ENCODE measurements around the gene CD247. TPM values are rescaled to one million over a fixed set of nuclear protein-coding genes. Genes with fewer than 3 reads are reported as not detected.

Gene CD247
- total RNA-seq, 4 donors from 2014 or later: 2.0 to 4.7 (median 2.6) TPM

GRCh38 chr1:167548059-167548932, 30.0 kb upstream of the CD247 start:
- TF ChIP-seq CTCF (IDR thresholded peaks at IDR 0.05): no peak
- ATAC-seq (ENCODE audit: low FRiP score) (no peak), DNase-seq (ENCODE audit: low spot score) (no peak)

- no peak for DNase-seq (ENCODE audit: low spot score)
- ATAC-seq (ENCODE audit: low FRiP score): no peak
- no peak for TF ChIP-seq CTCF (IDR thresholded peaks at IDR 0.05)
Observed at GRCh38 chr1:167546935-167547334, 28.6 kb upstream of the CD247 start.

- no peak for TF ChIP-seq CTCF (IDR thresholded peaks at IDR 0.05)
- no peak for ATAC-seq (ENCODE audit: low FRiP score)
Observed at GRCh38 chr1:167545349-167545748, 27.0 kb upstream of the CD247 start.

GRCh38 chr1:167544447-167545093, 26.2 kb upstream of the CD247 start:
- no peak for TF ChIP-seq CTCF (IDR thresholded peaks at IDR 0.05)
- DNase-seq (ENCODE audit: low spot score) (no peak), ATAC-seq (ENCODE audit: low FRiP score) (no peak)

More at GRCh38 chr1:167545349-167545748, 27.0 kb upstream of the CD247 start:
- DNase-seq (ENCODE audit: low spot score): no peak

- ATAC-seq (ENCODE audit: low FRiP score) (no peak), DNase-seq (ENCODE audit: low spot score) (no peak)
- TF ChIP-seq CTCF (IDR thresholded peaks at IDR 0.05): no peak
Observed at GRCh38 chr1:167543199-167543990, 25.1 kb upstream of the CD247 start.

GRCh38 chr1:167542109-167543032, 24.0 kb upstream of the CD247 start:
- no peak for TF ChIP-seq CTCF (IDR thresholded peaks at IDR 0.05)
- ATAC-seq (ENCODE audit: low FRiP score): no peak
- DNase-seq (ENCODE audit: low spot score): no peak
